Measurements from ENCODE around the gene GPS2.

GPS2 gene

GRCh38 chr17:7293159-7293558 is 22.0 kb downstream of the GPS2 start:
- DNase-seq (ENCODE audit: low read depth in 2 of 2): no peak

- DNase-seq (ENCODE audit: low read depth in 2 of 2): no peak
Observed at GRCh38 chr17:7292729-7293128, 22.4 kb downstream of the GPS2 start.

- DNase-seq (ENCODE audit: low read depth in 2 of 2): no peak
Observed at GRCh38 chr17:7292194-7292593, 23.0 kb downstream of the GPS2 start.

- no peak for DNase-seq (ENCODE audit: low read depth in 2 of 2)
Observed at GRCh38 chr17:7290685-7291084, 24.5 kb downstream of the GPS2 start.

GRCh38 chr17:7290166-7290565 is 25.0 kb downstream of the GPS2 start:
- DNase-seq (ENCODE audit: low read depth in 2 of 2): no peak

GRCh38 chr17:7289256-7290032 is 25.7 kb downstream of the GPS2 start:
- no peak for DNase-seq (ENCODE audit: low read depth in 2 of 2)

GRCh38 chr17:7285679-7286078 is 29.5 kb downstream of the GPS2 start:
- no peak for DNase-seq (ENCODE audit: low read depth in 2 of 2)

GRCh38 chr17:7284911-7285310 is 30.2 kb downstream of the GPS2 start:
- no peak for DNase-seq (ENCODE audit: low read depth in 2 of 2)

GRCh38 chr17:7283471-7284216 is 31.5 kb downstream of the GPS2 start:
- DNase-seq (ENCODE audit: low read depth in 2 of 2): no peak

- DNase-seq (ENCODE audit: low read depth in 2 of 2): no peak
Observed at GRCh38 chr17:7282752-7283321, 32.3 kb downstream of the GPS2 start.

GRCh38 chr17:7281953-7282751 is 33.0 kb downstream of the GPS2 start:
- DNase-seq (ENCODE audit: low read depth in 2 of 2): no peak

GRCh38 chr17:7281074-7281952 is 33.8 kb downstream of the GPS2 start, which contains the start of gene SLC2A4:
Gene SLC2A4, plus strand, starts transcription at chr17:7281718. Its CDS starts 217 bp downstream, at chr17:7281935.
- peak; percentile 71 to 79 for DNase-seq (ENCODE audit: low read depth in 2 of 2)

GRCh38 chr17:7280519-7281073 is 34.6 kb downstream of the GPS2 start:
- peak; percentile 65 to 68 for DNase-seq (ENCODE audit: low read depth in 2 of 2)

- no peak for DNase-seq (ENCODE audit: low read depth in 2 of 2)
Observed at GRCh38 chr17:7279448-7279847, 35.7 kb downstream of the GPS2 start.

- no peak for DNase-seq (ENCODE audit: low read depth in 2 of 2)
Observed at GRCh38 chr17:7266784-7267183, 48.4 kb downstream of the GPS2 start.

GRCh38 chr17:7263801-7264078 is 51.4 kb downstream of the GPS2 start:
- DNase-seq (ENCODE audit: low read depth in 2 of 2): no peak

- no peak for DNase-seq (ENCODE audit: low read depth in 2 of 2)
Observed at GRCh38 chr17:7262935-7263800, 52.0 kb downstream of the GPS2 start.
